Vagina (tissue), 2 donors: ENCODE data around the gene C1orf74. TPM values are rescaled to one million over a fixed set of nuclear protein-coding genes. Genes with fewer than 3 reads are reported as not detected.
A peak's percentile ranks its signal among the peaks of the same experiment; 100 is the strongest.

Source experiments
- DNase-seq, 2 donors: peaks; one replicate each; pipeline ENCODE4 v3.0.0-alpha.2; 2017; ENCODE audit errors: extremely low spot score in 2 of 2
- H3K27ac ChIP-seq: fragments of 200-600 bp; sonication (generic); one replicate; pipeline ENCODE4 v1.5.1; 2019
- H3K27me3 ChIP-seq: fragments of 200-600 bp; sonication (generic); one replicate; pipeline ENCODE4 v1.5.1; 2019
- H3K36me3 ChIP-seq, 2 donors: fragments of 200-600 bp; sonication (generic); one replicate each; pipeline ENCODE4 v1.5.1; 2017 to 2019
- H3K4me1 ChIP-seq: fragments of 200-600 bp; sonication (generic); one replicate; pipeline ENCODE4 v1.5.1; 2019
- H3K4me3 ChIP-seq, 2 donors: fragments of 200-600 bp; sonication (generic); 1 replicate in 1 of 2; 2 replicates in 1 of 2; pipeline ENCODE4 v1.5.1; 2016 to 2019
- H3K9me3 ChIP-seq: fragments of 200-600 bp; sonication (generic); one replicate; pipeline ENCODE4 v1.5.1; 2019
- CTCF ChIP-seq, 3 experiments: fragments of 450-650 bp in 2 of 3; fragments of 200-600 bp in 1 of 3; sonication (generic) in 1 of 3; IDR thresholded peaks; one replicate each; pipeline ENCODE4 v1.5.1; 2017 to 2019; ENCODE audit warnings: antibody characterized with exemption in 3 of 3, mild to moderate bottlenecking in 2 of 3, moderate library complexity in 2 of 3
- POLR2A ChIP-seq, 2 donors: fragments of 450-650 bp; IDR thresholded peaks; one replicate each; pipeline ENCODE4 v1.6.1; 2017; ENCODE audit warnings: antibody characterized with exemption in 2 of 2, mild to moderate bottlenecking in 2 of 2, moderate library complexity in 2 of 2
- POLR2AphosphoS5 ChIP-seq, 2 donors: sonication (generic); formaldehyde crosslinking; IDR thresholded peaks; one replicate each; pipeline ENCODE4 v1.9.0; 2017; ENCODE audit warnings: antibody characterized with exemption in 2 of 2, mild to moderate bottlenecking in 2 of 2, low read depth in 1 of 2; ENCODE audit not compliant: insufficient read depth in 1 of 2
- intact Hi-C: fragments of 100-400 bp; cut with DNase I; formaldehyde crosslinking; loops from one replicate; pipeline ENCODE4 v1.15.1; 2023
- total RNA-seq: library from RNA; depleted of rRNA; stranded (reverse); fragments of >200 nt; gene quantifications from one replicate; pipeline ENCODE4 v1.2.3, GENCODE V29; 2016

The C1orf74 gene
- total RNA-seq, 1 donor from 2014 or later, result 2.0 TPM

- no peaks in the 10 kb centered on the region for H3K9me3 ChIP-seq
- peaks cover 8% of the 10 kb centered on the region for H3K4me1 ChIP-seq
- no peaks in the 10 kb centered on the region for H3K27me3 ChIP-seq
- TF ChIP-seq POLR2AphosphoS5 (IDR thresholded peaks at IDR 0.05; ENCODE audit: insufficient read depth in 1 of 2, low read depth in 1 of 2) (peak; percentile 12 to 34), POLR2A (IDR thresholded peaks at IDR 0.05) (no peak)
- no peak for DNase-seq
- no peaks in the 10 kb centered on the region for H3K36me3 ChIP-seq
- no peak overlapping the region for H3K27ac ChIP-seq
- no peak overlapping the region for H3K4me3 ChIP-seq
- intact Hi-C loops, result no loop called here
Measured at GRCh38 chr1:209733409-209734192, 50.8 kb downstream of the C1orf74 start.

- intact Hi-C loops, result no loop called here
- no peaks in the 10 kb centered on the region for H3K36me3 ChIP-seq
- no peak for TF ChIP-seq POLR2AphosphoS5 (IDR thresholded peaks at IDR 0.05; ENCODE audit: insufficient read depth in 1 of 2, low read depth in 1 of 2)
- TF ChIP-seq CTCF (IDR thresholded peaks at IDR 0.05), result no peak
- TF ChIP-seq POLR2A (IDR thresholded peaks at IDR 0.05), result no peak
- DNase-seq, result no peak
- H3K27me3 ChIP-seq, result no peaks in the 10 kb centered on the region
- H3K9me3 ChIP-seq, result no peaks in the 10 kb centered on the region
- H3K4me3 ChIP-seq, result no peak overlapping the region
- H3K4me1 ChIP-seq, result peaks cover 8% of the 10 kb centered on the region
- H3K27ac ChIP-seq, result no peak overlapping the region
Measured at GRCh38 chr1:209732725-209733124, 51.6 kb downstream of the C1orf74 start.

- H3K27me3 ChIP-seq, result no peaks in the 10 kb centered on the region
- H3K36me3 ChIP-seq, result no peaks in the 10 kb centered on the region
- TF ChIP-seq CTCF (IDR thresholded peaks at IDR 0.05), result no peak
- TF ChIP-seq POLR2AphosphoS5 (IDR thresholded peaks at IDR 0.05; ENCODE audit: insufficient read depth in 1 of 2, low read depth in 1 of 2), result no peak
- TF ChIP-seq POLR2A (IDR thresholded peaks at IDR 0.05), result no peak
- H3K4me3 ChIP-seq, result no peak overlapping the region
- intact Hi-C loops, result no loop called here
- H3K4me1 ChIP-seq, result peaks cover 8% of the 10 kb centered on the region
- no peak for DNase-seq
- H3K9me3 ChIP-seq, result no peaks in the 10 kb centered on the region
- no peak overlapping the region for H3K27ac ChIP-seq
Measured at GRCh38 chr1:209729436-209729835, 54.9 kb downstream of the C1orf74 start.

Other genes with a start within 250 kb of the C1orf74 start
- not detected for gene CAMK1G, start 200.8 kb downstream of the C1orf74 start, total RNA-seq
- gene LAMB3, start 132.1 kb downstream of the C1orf74 start, total RNA-seq, result 68.8 TPM
- 187 TPM for gene G0S2, start 109.1 kb downstream of the C1orf74 start, total RNA-seq
- gene HSD11B1, start 79.7 kb downstream of the C1orf74 start, total RNA-seq, result 18.7 TPM
- gene TRAF3IP3, start 28.5 kb downstream of the C1orf74 start, total RNA-seq, result 7.1 TPM
- 83.5 TPM for gene IRF6, start 21.6 kb upstream of the C1orf74 start, total RNA-seq
- 5.9 TPM for gene UTP25, start 43.4 kb upstream of the C1orf74 start, total RNA-seq
- gene SYT14, start 153.7 kb upstream of the C1orf74 start, total RNA-seq, result 0.49 TPM